ENCODE measurements around the gene PARS2.

- TF ChIP-seq CTCF (IDR thresholded peaks at IDR 0.05) (no peak), POLR2A (IDR thresholded peaks at IDR 0.05) (no peak)
These were observed 6.5 kb downstream of the PARS2 start for GRCh38 chr1:54757833-54758232.

Data from tibial nerve (tissue), 3 donors.